ENCODE data around the gene FKBP1A. TPM values are rescaled to one million over a fixed set of nuclear protein-coding genes. Genes with fewer than 3 reads are reported as not detected.

Gene FKBP1A
- total and polyA plus RNA-seq, 3 donors from 2014 or later = 90.9 to 182 (median 122) TPM

- H3K27me3 ChIP-seq = no peaks in the 10 kb centered on the region
- 62 to 69% methylated on average over 12 of the region's 12 CpGs for WGBS, 2 donors
- TF ChIP-seq POLR2A (IDR thresholded peaks at IDR 0.05) = no peak
- no peak for TF ChIP-seq CTCF (IDR thresholded peaks at IDR 0.05)
- no peak for DNase-seq
- H3K4me1 ChIP-seq = peaks cover 40% of the 10 kb centered on the region
- no peaks in the 10 kb centered on the region for H3K9me3 ChIP-seq
- H3K4me3 ChIP-seq = no peak overlapping the region
- intact Hi-C loops (cut with DNase I; ENCODE audit: low total_unique reads) = no loop called here
- H3K36me3 ChIP-seq (ENCODE audit: low read depth, missing control alignments) = no peaks in the 10 kb centered on the region
- peak overlapping the region in 1 of 2 donors; percentile 99 for H3K27ac ChIP-seq
Observed at GRCh38 chr20:1323830-1324597, 68.8 kb downstream of the FKBP1A start.

GRCh38 chr20:1323256-1323655 is 69.6 kb downstream of the FKBP1A start:
- intact Hi-C loops (cut with DNase I; ENCODE audit: low total_unique reads) = no loop called here
- Histone ChIP-seq H3K4me3 (no peak overlapping the region), H3K27ac (peak overlapping the region in 1 of 2 donors; percentile 26), H3K27me3 (no peaks in the 10 kb centered on the region), H3K9me3 (no peaks in the 10 kb centered on the region), H3K4me1 (peaks cover 32% of the 10 kb centered on the region), H3K36me3 (ENCODE audit: low read depth, missing control alignments) (no peaks in the 10 kb centered on the region)
- WGBS, 2 donors = 65 to 81% methylated on average over 6 of the region's 6 CpGs
- no peak for DNase-seq
- TF ChIP-seq CTCF (IDR thresholded peaks at IDR 0.05) = no peak

GRCh38 chr20:1322511-1323245 is 70.2 kb downstream of the FKBP1A start:
- intact Hi-C loops (cut with DNase I; ENCODE audit: low total_unique reads) = no loop called here
- Histone ChIP-seq H3K27me3 (no peaks in the 10 kb centered on the region), H3K4me3 (no peak overlapping the region), H3K27ac (peak overlapping the region in 1 of 2 donors; percentile 32), H3K9me3 (no peaks in the 10 kb centered on the region), H3K36me3 (ENCODE audit: low read depth, missing control alignments) (no peaks in the 10 kb centered on the region), H3K4me1 (peaks cover 27% of the 10 kb centered on the region)
- DNase-seq = no peak
- 62 to 67% methylated on average over 11 of the region's 11 CpGs for WGBS, 2 donors
- TF ChIP-seq CTCF (IDR thresholded peaks at IDR 0.05) = no peak
- TF ChIP-seq POLR2A (IDR thresholded peaks at IDR 0.05) = no peak

GRCh38 chr20:1321654-1321939 is 71.3 kb downstream of the FKBP1A start:
- Histone ChIP-seq H3K27me3 (no peaks in the 10 kb centered on the region), H3K4me1 (peaks cover 16% of the 10 kb centered on the region), H3K36me3 (ENCODE audit: low read depth, missing control alignments) (no peaks in the 10 kb centered on the region), H3K27ac (no peak overlapping the region), H3K9me3 (no peaks in the 10 kb centered on the region), H3K4me3 (no peak overlapping the region)
- DNase-seq = no peak
- intact Hi-C loops (cut with DNase I; ENCODE audit: low total_unique reads) = no loop called here
- WGBS, 2 donors = 36 to 63% methylated on average over 4 of the region's 4 CpGs
- TF ChIP-seq CTCF (IDR thresholded peaks at IDR 0.05) (no peak), POLR2A (IDR thresholded peaks at IDR 0.05) (no peak)

Data from testis (tissue), 3 donors.